Activated CD4-positive, alpha-beta T cell treated with anti-CD3 and anti-CD28 coated beads for 48 hours (primary cell): Measurements from ENCODE around the gene HMGB1.
A peak's percentile ranks its signal among the peaks of the same experiment; 100 is the strongest.

Experiments used
- DNase-seq: peaks from one replicate; pipeline ENCODE4 v3.0.0-alpha.2; 2020

Gene HMGB1

DNA sequence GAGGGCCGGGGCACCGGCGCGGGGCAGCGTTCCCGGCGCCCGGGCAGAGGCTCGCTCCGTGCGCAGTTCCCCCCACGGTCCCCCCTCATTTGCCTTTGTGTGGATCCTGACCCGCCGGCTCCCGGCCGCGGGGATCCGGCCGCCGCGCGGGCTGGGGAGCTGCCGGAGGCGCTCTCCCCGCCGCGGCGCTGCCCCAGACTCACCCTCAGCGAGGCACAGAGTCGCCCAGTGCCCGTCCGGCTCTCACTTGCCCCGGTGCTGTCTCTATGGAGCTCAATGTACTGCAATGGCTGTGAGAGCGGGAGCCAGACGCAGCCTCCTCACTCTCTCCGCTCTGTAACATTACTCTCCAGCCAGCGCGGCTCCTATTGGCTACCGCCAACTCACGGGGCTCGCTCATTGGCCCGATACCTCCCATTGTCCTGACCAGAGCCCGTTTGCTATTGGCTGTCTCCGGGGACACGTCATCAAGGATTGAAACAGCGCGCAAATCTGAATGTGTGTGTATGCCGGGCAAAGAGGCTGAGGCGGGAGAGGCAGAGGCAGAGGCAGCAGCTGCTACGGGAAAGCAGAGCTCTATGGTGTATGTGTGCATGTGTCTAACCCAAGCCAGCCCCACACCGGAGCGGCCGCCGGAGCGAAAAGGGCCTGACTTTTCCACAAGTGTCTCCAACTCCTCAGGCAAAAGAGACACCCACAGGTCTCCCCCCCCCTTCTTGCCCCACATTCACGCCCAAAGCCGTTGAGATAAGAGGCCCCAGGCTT lies at the start of gene HMGB1:
HMGB1 (minus strand) TSS at position 344 of the 765 bp plus-strand sequence. CDS start 2,256 bp downstream, outside the sequence.
- DNase-seq, result peak; percentile 97

- DNase-seq, result no peak
Observed at GRCh38 chr13:30510811-30511371, 45.2 kb upstream of the HMGB1 start.

- DNase-seq, result no peak
Observed at GRCh38 chr13:30510091-30510490, 44.4 kb upstream of the HMGB1 start.

DNA sequence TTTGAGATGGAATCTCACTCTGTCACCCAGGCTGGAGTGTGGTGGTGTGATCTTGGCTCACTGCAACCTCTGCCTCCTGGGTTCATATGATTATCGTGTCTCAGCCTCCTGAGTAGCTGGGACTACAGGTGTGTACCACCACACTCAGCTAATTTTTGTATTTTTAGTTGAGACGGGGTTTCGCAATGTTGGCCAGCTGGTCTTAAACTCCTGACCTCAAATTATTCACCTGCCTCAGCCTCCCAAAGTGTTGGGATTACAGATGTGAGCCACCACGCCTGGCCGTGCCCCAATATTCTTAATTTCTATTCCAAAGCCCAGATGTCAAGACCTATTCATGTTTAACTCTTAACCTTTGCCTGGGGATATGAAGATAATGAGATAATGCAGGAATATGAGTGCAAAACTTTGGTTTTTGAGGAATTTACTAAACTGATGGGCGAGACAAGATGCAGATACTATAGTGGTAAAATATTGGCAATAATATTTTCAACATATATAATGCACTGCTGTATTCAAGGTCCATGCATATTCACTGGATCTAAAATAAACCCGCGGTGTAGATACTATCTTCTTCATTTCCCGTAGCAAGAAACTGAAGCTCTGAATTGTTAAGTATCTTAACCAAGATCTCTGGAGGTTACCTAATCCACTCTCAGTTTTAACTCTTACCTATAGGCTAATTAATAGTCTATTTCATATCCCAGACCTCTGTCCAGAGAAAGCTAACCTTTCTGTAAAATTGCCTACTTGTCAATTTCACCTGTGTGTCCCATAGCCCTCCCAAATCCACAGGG lies 43.7 kb upstream of the HMGB1 start:
- DNase-seq, result no peak

DNA sequence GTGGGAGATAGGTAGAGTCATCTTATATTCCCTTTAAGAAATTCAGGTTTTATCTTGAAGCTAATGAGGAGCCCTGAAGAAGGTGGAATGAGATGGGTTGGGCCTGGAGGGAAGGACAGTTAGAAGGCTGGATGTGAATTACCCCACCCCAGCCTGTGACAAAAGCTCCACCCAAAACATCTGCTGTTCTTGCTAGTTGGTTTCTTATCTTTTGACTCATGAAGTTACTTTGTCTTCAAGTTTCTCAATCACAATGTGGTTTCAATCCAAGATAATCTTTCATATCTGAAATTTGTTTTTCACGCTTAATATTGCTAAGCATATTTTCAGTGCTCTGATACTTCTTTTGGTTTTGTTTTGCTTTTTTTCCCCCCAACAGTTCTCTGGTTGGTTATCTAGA lies 38.3 kb upstream of the HMGB1 start:
- peak; percentile 16 for DNase-seq

DNA sequence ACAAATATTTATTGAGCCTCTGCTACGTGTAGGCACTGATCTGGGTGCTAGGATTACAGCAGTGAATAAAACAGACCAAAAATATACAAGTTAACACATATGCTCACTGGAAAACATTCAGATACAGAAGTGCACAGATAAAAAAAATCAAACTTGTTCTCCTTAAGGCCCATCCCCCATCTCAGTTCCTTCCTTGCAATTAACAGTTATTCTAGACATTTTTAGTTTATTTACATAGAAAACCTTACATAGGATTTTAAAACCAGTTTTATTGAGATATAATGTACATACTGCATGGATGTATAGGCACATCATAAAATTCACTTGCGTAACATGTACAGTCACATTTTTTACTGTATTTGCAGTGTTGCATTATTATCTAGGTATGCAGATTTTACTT lies 36.5 kb upstream of the HMGB1 start:
- no peak for DNase-seq

GRCh38 chr13:30499338-30499737 lies 33.6 kb upstream of the HMGB1 start:
- no peak for DNase-seq

DNA sequence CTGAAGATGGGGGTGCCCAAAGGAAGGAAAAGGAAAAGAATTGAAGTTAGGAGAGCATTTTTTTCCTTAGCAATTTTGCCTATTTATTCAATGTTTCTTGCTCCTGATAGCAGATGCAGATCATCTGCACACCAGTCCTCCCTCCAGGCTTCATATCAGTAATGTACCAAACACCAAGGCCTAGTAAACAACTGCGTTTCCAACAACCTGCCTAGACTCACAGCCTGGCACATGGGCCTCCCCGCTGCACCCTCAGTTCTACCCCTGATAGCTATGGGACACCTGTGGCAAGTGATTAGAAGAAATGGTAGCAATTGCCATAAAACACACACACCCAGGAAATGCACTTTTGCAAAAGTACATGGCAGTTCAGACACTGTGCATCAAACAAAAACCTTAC lies 30.4 kb upstream of the HMGB1 start:
- no peak for DNase-seq

GRCh38 chr13:30495746-30496145 lies 30.0 kb upstream of the HMGB1 start:
- DNase-seq, result no peak

DNA sequence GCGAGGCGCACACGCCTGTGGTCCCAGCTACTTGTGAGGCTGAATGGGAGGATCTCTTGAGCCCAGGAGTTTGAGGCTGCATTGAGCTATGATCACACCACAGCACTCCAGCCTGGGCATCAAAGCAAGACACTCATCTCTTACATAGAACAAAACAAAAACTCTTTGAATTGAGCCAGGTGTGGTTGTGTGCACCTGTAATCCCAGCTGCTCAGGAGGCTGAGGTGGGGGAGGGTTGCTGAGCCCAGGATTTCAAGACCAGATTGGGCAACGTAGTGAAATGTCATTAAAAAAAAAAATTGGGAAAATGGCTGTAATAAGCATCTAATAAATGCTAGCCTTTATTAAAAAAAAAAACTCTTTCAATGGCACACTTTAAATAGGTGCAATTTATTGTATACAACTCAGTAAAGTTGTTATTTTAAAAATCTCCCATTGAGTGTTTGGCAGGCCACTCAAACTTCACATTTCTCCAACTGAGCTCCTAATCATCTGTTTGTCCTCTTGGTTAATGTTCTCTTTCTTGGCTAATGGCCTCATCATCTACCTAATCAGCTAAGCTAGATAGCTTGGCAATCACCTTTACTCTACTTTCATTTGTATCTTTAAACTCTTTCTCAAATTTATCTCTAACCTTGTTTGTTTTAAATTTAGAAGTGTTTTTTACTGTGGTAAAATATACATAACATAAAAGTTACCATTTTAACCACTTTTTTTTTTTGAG lies 28.1 kb upstream of the HMGB1 start:
- DNase-seq, result no peak

DNA sequence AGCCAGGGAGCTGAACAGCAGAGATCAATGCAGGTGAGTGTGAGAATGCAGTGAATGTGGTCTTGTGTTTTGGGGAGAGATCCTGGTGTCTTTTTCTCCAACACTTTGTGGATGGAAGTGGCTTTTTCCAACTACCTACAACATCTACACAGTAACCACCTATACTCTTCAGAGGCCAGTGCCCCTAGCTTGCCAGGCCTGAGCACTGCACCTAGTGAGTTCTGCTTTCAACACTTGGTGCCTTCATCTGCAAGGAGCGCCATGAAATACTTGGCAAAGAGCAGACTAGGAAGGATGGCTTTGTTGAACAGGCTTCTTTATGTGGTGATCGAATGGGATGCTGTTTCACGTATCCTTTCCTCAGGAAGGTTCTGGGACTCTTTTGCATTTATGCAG lies 21.3 kb upstream of the HMGB1 start:
- no peak for DNase-seq

DNA sequence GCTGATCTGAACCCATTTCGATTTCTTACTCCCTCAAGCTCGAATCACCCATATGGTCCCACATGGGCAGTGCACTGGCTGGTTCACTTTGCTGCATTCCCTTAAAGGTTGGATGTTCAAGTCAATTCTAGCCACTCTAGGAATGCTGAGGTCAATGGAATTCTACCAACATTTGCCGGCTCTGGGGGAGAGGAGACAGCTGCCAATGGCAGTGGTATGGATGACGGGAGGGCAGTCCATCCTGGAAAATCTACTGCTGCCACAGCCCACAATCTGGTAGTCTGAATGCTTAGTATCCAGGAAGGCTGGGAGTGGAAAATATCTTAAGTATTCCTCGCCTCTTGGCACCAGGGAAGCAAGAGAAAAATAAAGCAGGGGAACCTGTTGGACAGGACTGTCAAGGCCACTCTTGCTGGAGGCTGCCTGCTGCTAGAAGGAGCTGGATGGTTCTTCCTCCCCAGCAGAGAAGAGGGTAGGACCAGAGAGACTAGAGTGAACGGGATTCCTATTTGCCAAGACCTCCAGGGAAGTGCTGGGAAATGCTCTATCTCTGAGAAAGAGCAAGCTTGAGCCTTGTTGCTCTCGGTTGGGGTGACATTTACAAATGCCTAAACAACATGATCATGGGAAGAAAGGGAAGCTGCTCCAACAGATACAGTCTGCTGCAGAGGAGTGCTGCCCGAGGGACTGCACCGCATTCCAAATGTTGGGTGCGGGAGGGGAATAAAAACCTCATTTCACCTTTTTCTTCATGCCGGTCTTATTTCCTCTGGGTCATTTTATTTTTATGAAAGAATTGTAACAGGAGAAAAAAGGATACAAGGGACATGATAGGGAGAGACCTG lies 20.7 kb upstream of the HMGB1 start:
- DNase-seq, result no peak

GRCh38 chr13:30481241-30481760 lies 15.6 kb upstream of the HMGB1 start:
- no peak for DNase-seq

- DNase-seq, result no peak
Observed at GRCh38 chr13:30480292-30480950, 14.7 kb upstream of the HMGB1 start.

GRCh38 chr13:30479883-30480219 lies 14.1 kb upstream of the HMGB1 start:
- no peak for DNase-seq

GRCh38 chr13:30479154-30479882 lies 13.6 kb upstream of the HMGB1 start:
- DNase-seq, result no peak

GRCh38 chr13:30477346-30478195 lies 11.8 kb upstream of the HMGB1 start:
- DNase-seq, result no peak

GRCh38 chr13:30473675-30474074 lies 7.9 kb upstream of the HMGB1 start:
- no peak for DNase-seq

DNA sequence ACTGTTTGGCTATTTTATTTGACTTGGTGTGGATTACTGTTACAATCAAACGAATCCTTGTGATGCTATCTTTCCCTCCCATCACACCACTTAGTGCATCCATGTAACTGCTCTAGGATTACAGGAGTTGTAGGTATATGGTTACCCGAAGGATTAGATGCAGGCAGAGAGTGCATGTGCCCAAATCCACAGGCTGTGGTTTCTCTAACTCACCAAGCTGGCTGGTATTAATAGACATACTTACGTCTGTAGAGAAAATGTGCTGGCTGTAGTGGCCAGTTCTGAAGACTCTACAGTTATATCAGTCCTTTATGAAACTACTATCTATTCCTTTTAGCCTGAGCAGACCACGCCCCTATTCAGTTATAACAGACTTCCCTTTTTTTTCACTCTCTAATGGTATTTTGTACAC lies 1.1 kb upstream of the HMGB1 start:
- no peak for DNase-seq

GRCh38 chr13:30466358-30466714 lies 600 bp upstream of the HMGB1 start:
- DNase-seq, result peak; percentile 55
